Measurements from ENCODE around the gene NAPB. TPM values are rescaled to one million over a fixed set of nuclear protein-coding genes. Genes with fewer than 3 reads are reported as not detected.
"Not testable (repeated sequence)": the region's sequence is repeated elsewhere in the genome, so short reads cannot be mapped to it uniquely, and the experiment has no call there.

NAPB gene
- total RNA-seq (2014; rRNA removed; shearing (Covaris generic)), result 8.1 and 9.9 TPM in 2 replicates
- 5.4 and 5.9 TPM in 2 replicates for polyA plus RNA-seq (2016; fragmentation: Nextera tagmentation; extraction: Ambion mirVana)

- Histone ChIP-seq H3K79me2 (ENCODE audit: insufficient read depth) (peaks cover 45% of the 10 kb centered on the region), H3K27ac (peak within 1 kb of the TSS; percentile 80), H3K36me3 (ENCODE audit: low read depth) (no peaks in the 10 kb centered on the region), H3K4me2 (ENCODE audit: unreplicated experiment) (peak within 1 kb of the TSS; percentile 99), H3K9me3 (ENCODE audit: low read depth) (no peaks in the 10 kb centered on the region), H3K9ac (peak within 1 kb of the TSS; percentile 90), H3K27me3 (replicated peaks; ENCODE audit: insufficient read depth) (no peaks in the 10 kb centered on the region), H4K20me1 (ENCODE audit: insufficient read depth) (no peaks in the 10 kb centered on the region), H3F3A (ENCODE audit: insufficient read depth) (peaks cover 16% of the 10 kb centered on the region), H3K4me1 (ENCODE audit: insufficient read depth) (peaks cover 10% of the 10 kb centered on the region), H2AFZ (peak within 1 kb of the TSS; percentile 91), H3K9me2 (ENCODE audit: insufficient read depth) (no peaks in the 10 kb centered on the region), H3K4me3 (peak within 1 kb of the TSS; percentile 83)
- no peak for TF ChIP-seq EZH2phosphoT487 (IDR thresholded peaks at IDR 0.05; ENCODE audit: insufficient read depth, low read depth)
- TF ChIP-seq EZH2 (IDR thresholded peaks at IDR 0.05; ENCODE audit: insufficient read depth, poor library complexity, severe bottlenecking), result no peak
- DNase-seq, result peak; percentile 98
- in situ Hi-C loops (cut with MboI), result no loop called here
- WGBS, 2 experiments (ENCODE audit: low coverage in 1 of 2, low lambda C conversion rate in 2 of 2, missing lambda C conversion rate in 2 of 2), result 2% methylated on average over 46 to 63 of the region's 64 CpGs
Observed at GRCh38 chr20:23420943-23421931, at the start of gene NAPB. NAPB (minus strand) TSS chr20:23421488; CDS start chr20:23421402, 86 bp downstream.

- H3K9me2 ChIP-seq (ENCODE audit: insufficient read depth); H3K9me3 ChIP-seq (ENCODE audit: low read depth); H3K79me2 ChIP-seq (ENCODE audit: insufficient read depth); H3K4me3 ChIP-seq; H3F3A ChIP-seq (ENCODE audit: insufficient read depth); H3K36me3 ChIP-seq (ENCODE audit: low read depth); H4K20me1 ChIP-seq (ENCODE audit: insufficient read depth); H2AFZ ChIP-seq; H3K27ac ChIP-seq; DNase-seq; in situ Hi-C loops (cut with MboI); H3K4me2 ChIP-seq (ENCODE audit: unreplicated experiment); H3K4me1 ChIP-seq (ENCODE audit: insufficient read depth); H3K9ac ChIP-seq; H3K27me3 ChIP-seq (replicated peaks; ENCODE audit: insufficient read depth): not testable (repeated sequence)
- 10 to 20% methylated on average over 3 of the region's 3 CpGs for WGBS, 2 experiments (ENCODE audit: low coverage in 1 of 2, low lambda C conversion rate in 2 of 2, missing lambda C conversion rate in 2 of 2)
Observed at GRCh38 chr20:23466961-23467360, 45.7 kb upstream of the NAPB start.

GRCh38 chr20:23461180-23461579, 39.9 kb upstream of the NAPB start:
- Histone ChIP-seq H2AFZ (no peak overlapping the region), H3K4me3 (no peak overlapping the region), H3K36me3 (ENCODE audit: low read depth) (no peaks in the 10 kb centered on the region), H3F3A (ENCODE audit: insufficient read depth) (no peaks in the 10 kb centered on the region), H3K4me1 (ENCODE audit: insufficient read depth) (no peaks in the 10 kb centered on the region), H3K9ac (no peak overlapping the region), H4K20me1 (ENCODE audit: insufficient read depth) (no peaks in the 10 kb centered on the region), H3K27me3 (replicated peaks; ENCODE audit: insufficient read depth) (no peaks in the 10 kb centered on the region; the same call in 1 of the 2 replicates), H3K9me3 (ENCODE audit: low read depth) (no peaks in the 10 kb centered on the region), H3K79me2 (ENCODE audit: insufficient read depth) (no peaks in the 10 kb centered on the region), H3K9me2 (ENCODE audit: insufficient read depth) (no peaks in the 10 kb centered on the region), H3K27ac (no peak overlapping the region), H3K4me2 (ENCODE audit: unreplicated experiment) (no peak overlapping the region)
- 40 to 43% methylated on average over 1 of the region's 1 CpG for WGBS, 2 experiments (ENCODE audit: low coverage in 1 of 2, low lambda C conversion rate in 2 of 2, missing lambda C conversion rate in 2 of 2)
- in situ Hi-C loops (cut with MboI), result no loop called here
- DNase-seq, result no peak
- TF ChIP-seq EZH2phosphoT487 (IDR thresholded peaks at IDR 0.05; ENCODE audit: insufficient read depth, low read depth) (no peak), EZH2 (IDR thresholded peaks at IDR 0.05; ENCODE audit: insufficient read depth, poor library complexity, severe bottlenecking) (no peak)

GRCh38 chr20:23459461-23460150, 38.3 kb upstream of the NAPB start:
- H4K20me1 ChIP-seq (ENCODE audit: insufficient read depth), result no peaks in the 10 kb centered on the region
- no peak overlapping the region for H2AFZ ChIP-seq
- H3K9me3 ChIP-seq (ENCODE audit: low read depth), result no peaks in the 10 kb centered on the region
- no peaks in the 10 kb centered on the region for H3K9me2 ChIP-seq (ENCODE audit: insufficient read depth)
- in situ Hi-C loops (cut with MboI), result no loop called here
- WGBS, 2 experiments (ENCODE audit: low coverage in 1 of 2, low lambda C conversion rate in 2 of 2, missing lambda C conversion rate in 2 of 2), result 33 to 49% methylated on average over 3 of the region's 3 CpGs
- H3K4me3 ChIP-seq, result no peak overlapping the region
- no peak overlapping the region for H3K9ac ChIP-seq
- no peak overlapping the region for H3K4me2 ChIP-seq (ENCODE audit: unreplicated experiment)
- no peak for DNase-seq
- H3K27ac ChIP-seq, result no peak overlapping the region
- H3K27me3 ChIP-seq (replicated peaks; ENCODE audit: insufficient read depth), result no peaks in the 10 kb centered on the region; the same call in 1 of the 2 replicates
- H3K4me1 ChIP-seq (ENCODE audit: insufficient read depth), result no peaks in the 10 kb centered on the region
- H3K79me2 ChIP-seq (ENCODE audit: insufficient read depth), result no peaks in the 10 kb centered on the region
- no peaks in the 10 kb centered on the region for H3F3A ChIP-seq (ENCODE audit: insufficient read depth)
- no peak for TF ChIP-seq EZH2phosphoT487 (IDR thresholded peaks at IDR 0.05; ENCODE audit: insufficient read depth, low read depth)
- TF ChIP-seq EZH2 (IDR thresholded peaks at IDR 0.05; ENCODE audit: insufficient read depth, poor library complexity, severe bottlenecking), result no peak
- no peaks in the 10 kb centered on the region for H3K36me3 ChIP-seq (ENCODE audit: low read depth)

Data from GM23248 (cell line).